IMR-90 (cell line): ENCODE measurements around the gene ECM1. TPM values are rescaled to one million over a fixed set of nuclear protein-coding genes. Genes with fewer than 3 reads are reported as not detected.

Experiments used
- ATAC-seq: fragments of 200-7000 bp; cut with Tn5 transposase; 2 replicates; pipeline ENCODE4 v1.9.1; 2020; ENCODE audit warnings: low read depth, mild to moderate bottlenecking, moderate library complexity
- BruUV-seq: library from RNA; stranded (reverse); fragments of 400-500 nt; replicated peaks from 2 replicates; lab custom pipeline; 2021; lab: Mats Ljungman, UMichigan
- CTCF ChIA-PET: fragments of 300-600 bp; formaldehyde crosslinking; extraction: SDS; loops from one replicate; lab custom pipeline; 2021; ENCODE audit warnings: antibody characterized with exemption; lab: Yijun Ruan, JAX
- POLR2A ChIA-PET: fragments of 300-600 bp; sonication (Branson Sonifier 250); formaldehyde crosslinking; loops from one replicate; lab custom pipeline; 2022; ENCODE audit warnings: antibody characterized with exemption; ENCODE audit not compliant: unreplicated experiment; lab: Charles Lee
- DNase-seq: peaks from one replicate; pipeline ENCODE4 v3.0.0; 2013
- H2AFZ ChIP-seq: replicated peaks from 2 replicates; pipeline ENCODE3; 2013; ENCODE audit warnings: low read length, mild to moderate bottlenecking; ENCODE audit not compliant: poor library complexity
- H2AK5ac ChIP-seq: 2 replicates; pipeline ENCODE4 v1.6.1; 2013; ENCODE audit warnings: low read depth, low read length, inconsistent platforms
- H2AK9ac ChIP-seq: replicated peaks from 2 replicates; pipeline ENCODE3; 2013; ENCODE audit warnings: mild to moderate bottlenecking, low read depth, low read length, moderate library complexity; ENCODE audit not compliant: poor library complexity
- H2BK120ac ChIP-seq: 2 replicates; pipeline ENCODE4 v1.6.1; 2013; ENCODE audit warnings: low read depth, low read length, inconsistent platforms
- H2BK15ac ChIP-seq: 3 replicates; pipeline ENCODE4 v1.6.1; 2013; ENCODE audit warnings: low read depth, low read length, inconsistent platforms
- H2BK20ac ChIP-seq: 2 replicates; pipeline ENCODE4 v1.6.1; 2013; ENCODE audit warnings: low read depth, mild to moderate bottlenecking, inconsistent platforms, low read length, moderate library complexity
- H2BK5ac ChIP-seq: 2 replicates; pipeline ENCODE4 v1.6.1; 2013; ENCODE audit warnings: mild to moderate bottlenecking, low read depth, low read length, inconsistent platforms; ENCODE audit not compliant: poor library complexity, severe bottlenecking
- H3K14ac ChIP-seq: replicated peaks from 2 replicates; pipeline ENCODE4 v1.6.1; 2013; ENCODE audit warnings: low read depth, low read length, inconsistent platforms
- H3K18ac ChIP-seq: 2 replicates; pipeline ENCODE4 v1.6.1; 2013; ENCODE audit warnings: low read depth, low read length, control low read depth
- H3K23ac ChIP-seq: 2 replicates; pipeline ENCODE4 v1.6.1; 2013; ENCODE audit warnings: low read depth, low read length, inconsistent platforms
- H3K27ac ChIP-seq: 2 replicates; pipeline ENCODE4 v1.5.1; 2013; ENCODE audit warnings: mild to moderate bottlenecking, control low read depth, low read length; ENCODE audit not compliant: insufficient read depth
- H3K27me3 ChIP-seq: 2 replicates; pipeline ENCODE4 v1.6.1; 2013; ENCODE audit warnings: low read length; ENCODE audit not compliant: control insufficient read depth, insufficient read depth
- H3K36me3 ChIP-seq: 2 replicates; pipeline ENCODE4 v1.6.1; 2013; ENCODE audit warnings: low read length, mixed read lengths; ENCODE audit not compliant: control insufficient read depth, insufficient read depth
- H3K4ac ChIP-seq: 2 replicates; pipeline ENCODE4 v1.6.1; 2013; ENCODE audit warnings: low read depth, low read length, inconsistent platforms
- H3K4me1 ChIP-seq: 2 replicates; pipeline ENCODE4 v1.6.1; 2013; ENCODE audit warnings: low read length, mixed read lengths; ENCODE audit not compliant: control insufficient read depth, insufficient read depth
- H3K4me2 ChIP-seq: 2 replicates; pipeline ENCODE4 v1.6.1; 2013; ENCODE audit warnings: low read depth, mild to moderate bottlenecking, control low read depth, low read length, moderate library complexity
- H3K4me3 ChIP-seq: 2 replicates; pipeline ENCODE4 v1.5.1; 2013; ENCODE audit warnings: low read depth, mild to moderate bottlenecking, control low read depth, low read length, moderate library complexity; ENCODE audit not compliant: insufficient read depth
- H3K56ac ChIP-seq: 2 replicates; pipeline ENCODE4 v1.6.1; 2013; ENCODE audit warnings: low read length, inconsistent platforms; ENCODE audit not compliant: insufficient read depth; ENCODE audit errors: extremely low read depth
- H3K79me1 ChIP-seq, 2 experiments: 2 replicates each; pipeline ENCODE4 v1.6.1; 2013; ENCODE audit warnings: low read length in 2 of 2, inconsistent platforms in 1 of 2, low read depth in 1 of 2
- H3K9ac ChIP-seq: 2 replicates; pipeline ENCODE4 v1.6.1; 2013; ENCODE audit warnings: low read depth, low read length, control low read depth
- H3K9me1 ChIP-seq: 2 replicates; pipeline ENCODE4 v1.6.1; 2013; ENCODE audit warnings: low read length, inconsistent platforms; ENCODE audit not compliant: insufficient read depth
- H3K9me3 ChIP-seq: 2 replicates; pipeline ENCODE4 v1.6.1; 2013; ENCODE audit warnings: low read length; ENCODE audit not compliant: control insufficient read depth, insufficient read depth
- H4K20me1 ChIP-seq: 2 replicates; pipeline ENCODE4 v1.6.1; 2013; ENCODE audit warnings: low read length, inconsistent platforms; ENCODE audit not compliant: insufficient read depth
- H4K5ac ChIP-seq: 2 replicates; pipeline ENCODE4 v1.6.1; 2013; ENCODE audit warnings: mild to moderate bottlenecking, low read depth, low read length, control low read depth
- H4K8ac ChIP-seq, 2 experiments: 2 replicates each; pipeline ENCODE4 v1.6.1; 2013; ENCODE audit warnings: low read depth in 2 of 2, low read length in 2 of 2, control low read depth in 1 of 2, inconsistent platforms in 1 of 2
- H4K91ac ChIP-seq: 2 replicates; pipeline ENCODE4 v1.6.1; 2013; ENCODE audit warnings: low read depth, low read length, inconsistent platforms; ENCODE audit not compliant: insufficient read depth
- CTCF ChIP-seq: conservative IDR thresholded peaks from 2 replicates; pipeline ENCODE4 v1.5.1; 2012; ENCODE audit warnings: mild to moderate bottlenecking, low read depth, low read length, improper control_type of control experiment
- FOS ChIP-seq: fragments of 150-350 bp; IDR thresholded peaks from 2 replicates; pipeline ENCODE4 v1.6.1; 2016; ENCODE audit warnings: low read depth, low read length
- MAZ ChIP-seq: IDR thresholded peaks from 2 replicates; pipeline ENCODE4 v1.6.1; 2012; ENCODE audit warnings: low read depth, mild to moderate bottlenecking, low read length, improper control_type of control experiment, moderate library complexity, borderline replicate concordance
- MXI1 ChIP-seq: IDR thresholded peaks from 2 replicates; pipeline ENCODE4 v1.6.1; 2012; ENCODE audit warnings: low read depth, mild to moderate bottlenecking, low read length, moderate library complexity, borderline replicate concordance
- POLR2A ChIP-seq: IDR thresholded peaks from 2 replicates; pipeline ENCODE4 v1.6.1; 2012; ENCODE audit warnings: mild to moderate bottlenecking, low read depth, low read length
- RAD21 ChIP-seq: IDR thresholded peaks from 2 replicates; pipeline ENCODE4 v1.6.1; 2012; ENCODE audit warnings: low read length, improper control_type of control experiment
- RCOR1 ChIP-seq: IDR thresholded peaks from 2 replicates; pipeline ENCODE4 v1.6.1; 2012; ENCODE audit warnings: mild to moderate bottlenecking, low read length, improper control_type of control experiment; ENCODE audit not compliant: insufficient replicate concordance
- SMC3 ChIP-seq: fragments of 150-350 bp; IDR thresholded peaks from 2 replicates; pipeline ENCODE4 v1.6.1; 2016; ENCODE audit warnings: low read depth, mild to moderate bottlenecking, antibody characterized with exemption, low read length, moderate library complexity
- WGBS, 2 experiments: methylation state at CpG; one replicate each; pipeline versions ENCODE4 v1.1.5 to v1.1.7; 2013; ENCODE audit warnings: missing lambda C conversion rate in 2 of 2; ENCODE audit not compliant: insufficient read length in 1 of 2; ENCODE audit errors: extremely low coverage in 2 of 2; 5-methylcytosine and 5-hydroxymethylcytosine counted together
- dilution Hi-C: fragments of 300-500 bp; cut with HindIII; formaldehyde crosslinking; loops from one replicate; pipeline ENCODE4 v1.14.3; 2018; ENCODE audit warnings: low sequenced_read_pairs; ENCODE audit not compliant: unreplicated experiment
- in situ Hi-C: fragments of 300-500 bp; cut with MboI; formaldehyde crosslinking; loops from 3 replicates; pipeline ENCODE4 v1.14.3; 2019; ENCODE audit warnings: low sequenced_read_pairs, inconsistent platforms, mixed read lengths
- intact Hi-C: fragments of 100-400 bp; cut with micrococcal nuclease; formaldehyde crosslinking; loops from 2 replicates; pipeline ENCODE4 v1.10.0; 2022
- polyA plus RNA-seq, 3 experiments: library from polyadenylated mRNA; depleted of rRNA; stranded (reverse); fragments of >200 nt; gene quantifications; 2 replicates each; pipeline ENCODE4 v1.2.3, GENCODE V29; 2012; ENCODE audit warnings: low replicate concordance in 1 of 3
- total RNA-seq: library from RNA; depleted of rRNA; stranded (reverse); fragments of >200 nt; gene quantifications from 2 replicates; pipeline ENCODE4 v1.2.3, GENCODE V29; 2012
- TF ChIP-seq, protein P1 (sequence below): fragments of 150-350 bp; IDR thresholded peaks from 2 replicates; pipeline ENCODE4 v1.6.1; 2016; ENCODE audit warnings: low read depth, mild to moderate bottlenecking, low read length, moderate library complexity, borderline replicate concordance
- TF ChIP-seq, protein P2 (sequence below): fragments of 150-350 bp; IDR thresholded peaks from 2 replicates; pipeline ENCODE4 v1.6.1; 2017; ENCODE audit warnings: mild to moderate bottlenecking, antibody characterized with exemption, low read length, low read depth

The ECM1 gene
- total and polyA plus RNA-seq, 2 of the 4 experiments (the other 2 are of a cell fraction) = 20.1 to 230 TPM

GRCh38 chr1:150561254-150561973 is 53.5 kb downstream of the ECM1 start:
- H4K91ac ChIP-seq = peak overlapping the region; percentile 100
- peak overlapping the region; percentile 51 for H3K4me3 ChIP-seq
- H4K20me1 ChIP-seq = peaks cover 21% of the 10 kb centered on the region
- dilution Hi-C loops (no loop called here), intact Hi-C loops (loop anchor here (1.0 to 10.0 kb wide), 9 partner anchors 16 to 443 kb away; partner anchors contain the start of genes ARNT, CA14, GOLPH3L and MINDY1), in situ Hi-C loops (loop anchor here (10.0 kb wide), 1 partner anchor 243 kb away; the partner anchor contains the start of gene CTSK)
- ATAC-seq (peak; percentile 83), DNase-seq (peak; percentile 99)
- 3% methylated on average over 13 of the region's 32 CpGs; no CpG with 5 or more reads in 1 of the 2 experiments for WGBS, 2 experiments
- H3K9me1 ChIP-seq = peaks cover 20% of the 10 kb centered on the region
- peaks cover 26% of the 10 kb centered on the region for H3K4me1 ChIP-seq
- peak overlapping the region; percentile 89 for H3K18ac ChIP-seq
- peak overlapping the region; percentile 96 for H2BK15ac ChIP-seq
- H3K27ac ChIP-seq = peak overlapping the region; percentile 96
- H3K36me3 ChIP-seq = no peaks in the 10 kb centered on the region; the same call in 1 of the 2 replicates
- peak overlapping the region; percentile 99 for H3K14ac ChIP-seq
- no peaks in the 10 kb centered on the region for H3K9me3 ChIP-seq
- H3K9ac ChIP-seq = peak overlapping the region; percentile 93
- H2BK5ac ChIP-seq = peak overlapping the region; percentile 96
- ChIA-PET CTCF (interaction anchor here (0.6 to 2.2 kb wide), 14 partner anchors 9 to 374 kb away, joined by 3 to 17 read pairs (median 4); partner anchors contain the start of gene ENSA), POLR2A (interaction anchor here (0.5 to 3.0 kb wide), 5 partner anchors 11 to 57 kb away, joined by 3 to 18 read pairs (median 4); partner anchors contain the start of gene MCL1)
- peak overlapping the region; percentile 98 for H3K23ac ChIP-seq
- TF ChIP-seq FOS (peak; percentile 59; the same call in 1 of the 2 replicates), MXI1 (no peak; the same call in 1 of the 2 replicates), MAZ (peak; percentile 88; the same call in 1 of the 2 replicates), RAD21 (peak; percentile 53), CTCF (peak; percentile 50), SMC3 (peak; percentile 10; the same call in 1 of the 2 replicates), POLR2A (peak; percentile 90), RCOR1 (peak; percentile 15)
- TF ChIP-seq, protein P1, sequence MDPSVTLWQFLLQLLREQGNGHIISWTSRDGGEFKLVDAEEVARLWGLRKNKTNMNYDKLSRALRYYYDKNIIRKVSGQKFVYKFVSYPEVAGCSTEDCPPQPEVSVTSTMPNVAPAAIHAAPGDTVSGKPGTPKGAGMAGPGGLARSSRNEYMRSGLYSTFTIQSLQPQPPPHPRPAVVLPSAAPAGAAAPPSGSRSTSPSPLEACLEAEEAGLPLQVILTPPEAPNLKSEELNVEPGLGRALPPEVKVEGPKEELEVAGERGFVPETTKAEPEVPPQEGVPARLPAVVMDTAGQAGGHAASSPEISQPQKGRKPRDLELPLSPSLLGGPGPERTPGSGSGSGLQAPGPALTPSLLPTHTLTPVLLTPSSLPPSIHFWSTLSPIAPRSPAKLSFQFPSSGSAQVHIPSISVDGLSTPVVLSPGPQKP = no peak
- TF ChIP-seq, protein P2, sequence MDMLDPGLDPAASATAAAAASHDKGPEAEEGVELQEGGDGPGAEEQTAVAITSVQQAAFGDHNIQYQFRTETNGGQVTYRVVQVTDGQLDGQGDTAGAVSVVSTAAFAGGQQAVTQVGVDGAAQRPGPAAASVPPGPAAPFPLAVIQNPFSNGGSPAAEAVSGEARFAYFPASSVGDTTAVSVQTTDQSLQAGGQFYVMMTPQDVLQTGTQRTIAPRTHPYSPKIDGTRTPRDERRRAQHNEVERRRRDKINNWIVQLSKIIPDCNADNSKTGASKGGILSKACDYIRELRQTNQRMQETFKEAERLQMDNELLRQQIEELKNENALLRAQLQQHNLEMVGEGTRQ = no peak
- H3K4ac ChIP-seq = peak overlapping the region; percentile 99
- H3K27me3 ChIP-seq = no peaks in the 10 kb centered on the region
- peak overlapping the region; percentile 96 for H2AFZ ChIP-seq
- peak overlapping the region; percentile 96 for H2BK120ac ChIP-seq
- H2BK20ac ChIP-seq = peak overlapping the region; percentile 67
- peak overlapping the region; percentile 96 for H2AK9ac ChIP-seq
- peak overlapping the region; percentile 78 for H3K4me2 ChIP-seq
- H3K56ac ChIP-seq = peak overlapping the region; percentile 99
- no TSS peak for BruUV-seq
- H4K5ac ChIP-seq = peak overlapping the region; percentile 91
- peaks cover 12 to 79% of the 10 kb centered on the region in 2 experiments for H3K79me1 ChIP-seq
- peak overlapping the region; percentile 92 to 97 for H4K8ac ChIP-seq
- peak overlapping the region; percentile 93 for H2AK5ac ChIP-seq
